IMR-90 (cell line): ENCODE measurements around the gene NCR1. TPM values are rescaled to one million over a fixed set of nuclear protein-coding genes. Genes with fewer than 3 reads are reported as not detected.

Experiments used
- ATAC-seq: fragments of 200-7000 bp; cut with Tn5 transposase; 2 replicates; pipeline ENCODE4 v1.9.1; 2020; ENCODE audit warnings: low read depth, mild to moderate bottlenecking, moderate library complexity
- BruUV-seq: library from RNA; stranded (reverse); fragments of 400-500 nt; replicated peaks from 2 replicates; lab custom pipeline; 2021; lab: Mats Ljungman, UMichigan
- CTCF ChIA-PET: fragments of 300-600 bp; formaldehyde crosslinking; extraction: SDS; loops from one replicate; lab custom pipeline; 2021; ENCODE audit warnings: antibody characterized with exemption; lab: Yijun Ruan, JAX
- POLR2A ChIA-PET: fragments of 300-600 bp; sonication (Branson Sonifier 250); formaldehyde crosslinking; loops from one replicate; lab custom pipeline; 2022; ENCODE audit warnings: antibody characterized with exemption; ENCODE audit not compliant: unreplicated experiment; lab: Charles Lee
- DNase-seq: peaks from one replicate; pipeline ENCODE4 v3.0.0; 2013
- H2AFZ ChIP-seq: replicated peaks from 2 replicates; pipeline ENCODE3; 2013; ENCODE audit warnings: low read length, mild to moderate bottlenecking; ENCODE audit not compliant: poor library complexity
- H2AK5ac ChIP-seq: 2 replicates; pipeline ENCODE4 v1.6.1; 2013; ENCODE audit warnings: low read depth, low read length, inconsistent platforms
- H2AK9ac ChIP-seq: replicated peaks from 2 replicates; pipeline ENCODE3; 2013; ENCODE audit warnings: mild to moderate bottlenecking, low read depth, low read length, moderate library complexity; ENCODE audit not compliant: poor library complexity
- H2BK120ac ChIP-seq: 2 replicates; pipeline ENCODE4 v1.6.1; 2013; ENCODE audit warnings: low read depth, low read length, inconsistent platforms
- H2BK15ac ChIP-seq: 3 replicates; pipeline ENCODE4 v1.6.1; 2013; ENCODE audit warnings: low read depth, low read length, inconsistent platforms
- H2BK20ac ChIP-seq: 2 replicates; pipeline ENCODE4 v1.6.1; 2013; ENCODE audit warnings: low read depth, mild to moderate bottlenecking, inconsistent platforms, low read length, moderate library complexity
- H2BK5ac ChIP-seq: 2 replicates; pipeline ENCODE4 v1.6.1; 2013; ENCODE audit warnings: mild to moderate bottlenecking, low read depth, low read length, inconsistent platforms; ENCODE audit not compliant: poor library complexity, severe bottlenecking
- H3K14ac ChIP-seq: replicated peaks from 2 replicates; pipeline ENCODE4 v1.6.1; 2013; ENCODE audit warnings: low read depth, low read length, inconsistent platforms
- H3K18ac ChIP-seq: 2 replicates; pipeline ENCODE4 v1.6.1; 2013; ENCODE audit warnings: low read depth, low read length, control low read depth
- H3K23ac ChIP-seq: 2 replicates; pipeline ENCODE4 v1.6.1; 2013; ENCODE audit warnings: low read depth, low read length, inconsistent platforms
- H3K27ac ChIP-seq: 2 replicates; pipeline ENCODE4 v1.5.1; 2013; ENCODE audit warnings: mild to moderate bottlenecking, control low read depth, low read length; ENCODE audit not compliant: insufficient read depth
- H3K27me3 ChIP-seq: 2 replicates; pipeline ENCODE4 v1.6.1; 2013; ENCODE audit warnings: low read length; ENCODE audit not compliant: control insufficient read depth, insufficient read depth
- H3K36me3 ChIP-seq: 2 replicates; pipeline ENCODE4 v1.6.1; 2013; ENCODE audit warnings: low read length, mixed read lengths; ENCODE audit not compliant: control insufficient read depth, insufficient read depth
- H3K4ac ChIP-seq: 2 replicates; pipeline ENCODE4 v1.6.1; 2013; ENCODE audit warnings: low read depth, low read length, inconsistent platforms
- H3K4me1 ChIP-seq: 2 replicates; pipeline ENCODE4 v1.6.1; 2013; ENCODE audit warnings: low read length, mixed read lengths; ENCODE audit not compliant: control insufficient read depth, insufficient read depth
- H3K4me2 ChIP-seq: 2 replicates; pipeline ENCODE4 v1.6.1; 2013; ENCODE audit warnings: low read depth, mild to moderate bottlenecking, control low read depth, low read length, moderate library complexity
- H3K4me3 ChIP-seq: 2 replicates; pipeline ENCODE4 v1.5.1; 2013; ENCODE audit warnings: low read depth, mild to moderate bottlenecking, control low read depth, low read length, moderate library complexity; ENCODE audit not compliant: insufficient read depth
- H3K56ac ChIP-seq: 2 replicates; pipeline ENCODE4 v1.6.1; 2013; ENCODE audit warnings: low read length, inconsistent platforms; ENCODE audit not compliant: insufficient read depth; ENCODE audit errors: extremely low read depth
- H3K79me1 ChIP-seq, 2 experiments: 2 replicates each; pipeline ENCODE4 v1.6.1; 2013; ENCODE audit warnings: low read length in 2 of 2, inconsistent platforms in 1 of 2, low read depth in 1 of 2
- H3K9ac ChIP-seq: 2 replicates; pipeline ENCODE4 v1.6.1; 2013; ENCODE audit warnings: low read depth, low read length, control low read depth
- H3K9me1 ChIP-seq: 2 replicates; pipeline ENCODE4 v1.6.1; 2013; ENCODE audit warnings: low read length, inconsistent platforms; ENCODE audit not compliant: insufficient read depth
- H3K9me3 ChIP-seq: 2 replicates; pipeline ENCODE4 v1.6.1; 2013; ENCODE audit warnings: low read length; ENCODE audit not compliant: control insufficient read depth, insufficient read depth
- H4K20me1 ChIP-seq: 2 replicates; pipeline ENCODE4 v1.6.1; 2013; ENCODE audit warnings: low read length, inconsistent platforms; ENCODE audit not compliant: insufficient read depth
- H4K5ac ChIP-seq: 2 replicates; pipeline ENCODE4 v1.6.1; 2013; ENCODE audit warnings: mild to moderate bottlenecking, low read depth, low read length, control low read depth
- H4K8ac ChIP-seq, 2 experiments: 2 replicates each; pipeline ENCODE4 v1.6.1; 2013; ENCODE audit warnings: low read depth in 2 of 2, low read length in 2 of 2, control low read depth in 1 of 2, inconsistent platforms in 1 of 2
- H4K91ac ChIP-seq: 2 replicates; pipeline ENCODE4 v1.6.1; 2013; ENCODE audit warnings: low read depth, low read length, inconsistent platforms; ENCODE audit not compliant: insufficient read depth
- BHLHE40 ChIP-seq: fragments of 150-350 bp; IDR thresholded peaks from 2 replicates; pipeline ENCODE4 v1.6.1; 2016; ENCODE audit warnings: mild to moderate bottlenecking, low read depth, low read length
- CEBPB ChIP-seq: IDR thresholded peaks from 2 replicates; pipeline ENCODE4 v1.6.1; 2012; ENCODE audit warnings: low read depth, low read length, improper control_type of control experiment
- CHD1 ChIP-seq: IDR thresholded peaks from 2 replicates; pipeline ENCODE4 v1.6.1; 2012; ENCODE audit warnings: low read depth, low read length, improper control_type of control experiment
- FOS ChIP-seq: fragments of 150-350 bp; IDR thresholded peaks from 2 replicates; pipeline ENCODE4 v1.6.1; 2016; ENCODE audit warnings: low read depth, low read length
- MAFK ChIP-seq: IDR thresholded peaks from 2 replicates; pipeline ENCODE4 v1.6.1; 2012; ENCODE audit warnings: low read depth, low read length, improper control_type of control experiment
- MAZ ChIP-seq: IDR thresholded peaks from 2 replicates; pipeline ENCODE4 v1.6.1; 2012; ENCODE audit warnings: low read depth, mild to moderate bottlenecking, low read length, improper control_type of control experiment, moderate library complexity, borderline replicate concordance
- MXI1 ChIP-seq: IDR thresholded peaks from 2 replicates; pipeline ENCODE4 v1.6.1; 2012; ENCODE audit warnings: low read depth, mild to moderate bottlenecking, low read length, moderate library complexity, borderline replicate concordance
- NFE2L2 ChIP-seq: fragments of 150-350 bp; IDR thresholded peaks from 2 replicates; pipeline ENCODE4 v1.6.1; 2016; ENCODE audit warnings: low read depth, mild to moderate bottlenecking, low read length
- POLR2A ChIP-seq: IDR thresholded peaks from 2 replicates; pipeline ENCODE4 v1.6.1; 2012; ENCODE audit warnings: mild to moderate bottlenecking, low read depth, low read length
- RAD21 ChIP-seq: IDR thresholded peaks from 2 replicates; pipeline ENCODE4 v1.6.1; 2012; ENCODE audit warnings: low read length, improper control_type of control experiment
- RCOR1 ChIP-seq: IDR thresholded peaks from 2 replicates; pipeline ENCODE4 v1.6.1; 2012; ENCODE audit warnings: mild to moderate bottlenecking, low read length, improper control_type of control experiment; ENCODE audit not compliant: insufficient replicate concordance
- RFX5 ChIP-seq: IDR thresholded peaks from 2 replicates; pipeline ENCODE4 v1.8.0; 2012; ENCODE audit warnings: low read depth, mild to moderate bottlenecking, low read length, moderate library complexity
- SMC3 ChIP-seq: fragments of 150-350 bp; IDR thresholded peaks from 2 replicates; pipeline ENCODE4 v1.6.1; 2016; ENCODE audit warnings: low read depth, mild to moderate bottlenecking, antibody characterized with exemption, low read length, moderate library complexity
- USF2 ChIP-seq: fragments of 150-350 bp; IDR thresholded peaks from 2 replicates; pipeline ENCODE4 v1.6.1; 2017; ENCODE audit warnings: mild to moderate bottlenecking, antibody characterized with exemption, low read length, low read depth
- WGBS, 2 experiments: methylation state at CpG; one replicate each; pipeline versions ENCODE4 v1.1.5 to v1.1.7; 2013; ENCODE audit warnings: missing lambda C conversion rate in 2 of 2; ENCODE audit not compliant: insufficient read length in 1 of 2; ENCODE audit errors: extremely low coverage in 2 of 2; 5-methylcytosine and 5-hydroxymethylcytosine counted together
- dilution Hi-C: fragments of 300-500 bp; cut with HindIII; formaldehyde crosslinking; loops from one replicate; pipeline ENCODE4 v1.14.3; 2018; ENCODE audit warnings: low sequenced_read_pairs; ENCODE audit not compliant: unreplicated experiment
- in situ Hi-C: fragments of 300-500 bp; cut with MboI; formaldehyde crosslinking; loops from 3 replicates; pipeline ENCODE4 v1.14.3; 2019; ENCODE audit warnings: low sequenced_read_pairs, inconsistent platforms, mixed read lengths
- intact Hi-C: fragments of 100-400 bp; cut with micrococcal nuclease; formaldehyde crosslinking; loops from 2 replicates; pipeline ENCODE4 v1.10.0; 2022
- polyA plus RNA-seq, 3 experiments: library from polyadenylated mRNA; depleted of rRNA; stranded (reverse); fragments of >200 nt; gene quantifications; 2 replicates each; pipeline ENCODE4 v1.2.3, GENCODE V29; 2012; ENCODE audit warnings: low replicate concordance in 1 of 3
- total RNA-seq: library from RNA; depleted of rRNA; stranded (reverse); fragments of >200 nt; gene quantifications from 2 replicates; pipeline ENCODE4 v1.2.3, GENCODE V29; 2012
- TF ChIP-seq, protein P1 (sequence below): fragments of 150-350 bp; IDR thresholded peaks from 2 replicates; pipeline ENCODE4 v1.6.1; 2016; ENCODE audit warnings: low read depth, mild to moderate bottlenecking, low read length, moderate library complexity, borderline replicate concordance
- TF ChIP-seq, protein P2 (sequence below): conservative IDR thresholded peaks from 2 replicates; pipeline ENCODE4 v1.5.1; 2012; ENCODE audit warnings: mild to moderate bottlenecking, low read depth, low read length, improper control_type of control experiment

Gene NCR1
- total and polyA plus RNA-seq, 2 of the 4 experiments (the other 2 are of a cell fraction) = not detected

GRCh38 chr19:54893406-54893805 lies 12.5 kb upstream of the NCR1 start:
- ChIA-PET POLR2A (no interaction called here), CTCF (no interaction called here)
- no peaks in the 10 kb centered on the region for H3K27me3 ChIP-seq
- no peak overlapping the region for H3K18ac ChIP-seq
- H2AK9ac ChIP-seq = no peak overlapping the region
- H4K20me1 ChIP-seq = no peaks in the 10 kb centered on the region
- H3K36me3 ChIP-seq = no peaks in the 10 kb centered on the region
- H3K9me1 ChIP-seq = no peaks in the 10 kb centered on the region
- no peak overlapping the region for H2AK5ac ChIP-seq
- dilution Hi-C loops (no loop called here), in situ Hi-C loops (no loop called here), intact Hi-C loops (no loop called here)
- no peak overlapping the region for H3K14ac ChIP-seq
- no peak overlapping the region for H4K91ac ChIP-seq
- no peaks in the 10 kb centered on the region for H3K79me1 ChIP-seq
- no peak overlapping the region for H2BK5ac ChIP-seq
- H4K8ac ChIP-seq = no peak overlapping the region
- no peak overlapping the region for H3K27ac ChIP-seq
- WGBS, 2 experiments = 0% methylated on average over 2 of the region's 7 CpGs; no CpG with 5 or more reads in 1 of the 2 experiments
- H3K4me3 ChIP-seq = no peak overlapping the region
- H3K9ac ChIP-seq = no peak overlapping the region
- H3K4me1 ChIP-seq = no peaks in the 10 kb centered on the region
- H3K23ac ChIP-seq = no peak overlapping the region
- no peak overlapping the region for H2BK20ac ChIP-seq
- H3K4ac ChIP-seq = no peak overlapping the region
- DNase-seq (no peak), ATAC-seq (no peak)
- H2AFZ ChIP-seq = no peak overlapping the region
- H4K5ac ChIP-seq = no peak overlapping the region
- no peak overlapping the region for H2BK15ac ChIP-seq
- no peak overlapping the region for H3K4me2 ChIP-seq
- TF ChIP-seq BHLHE40 (no peak), SMC3 (no peak), MXI1 (no peak), FOS (no peak), NFE2L2 (no peak), POLR2A (no peak), RAD21 (no peak), CHD1 (no peak), MAZ (no peak), USF2 (no peak), RFX5 (no peak), RCOR1 (no peak), MAFK (no peak), CEBPB (no peak)
- TF ChIP-seq, protein P1, sequence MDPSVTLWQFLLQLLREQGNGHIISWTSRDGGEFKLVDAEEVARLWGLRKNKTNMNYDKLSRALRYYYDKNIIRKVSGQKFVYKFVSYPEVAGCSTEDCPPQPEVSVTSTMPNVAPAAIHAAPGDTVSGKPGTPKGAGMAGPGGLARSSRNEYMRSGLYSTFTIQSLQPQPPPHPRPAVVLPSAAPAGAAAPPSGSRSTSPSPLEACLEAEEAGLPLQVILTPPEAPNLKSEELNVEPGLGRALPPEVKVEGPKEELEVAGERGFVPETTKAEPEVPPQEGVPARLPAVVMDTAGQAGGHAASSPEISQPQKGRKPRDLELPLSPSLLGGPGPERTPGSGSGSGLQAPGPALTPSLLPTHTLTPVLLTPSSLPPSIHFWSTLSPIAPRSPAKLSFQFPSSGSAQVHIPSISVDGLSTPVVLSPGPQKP = no peak
- TF ChIP-seq, protein P2, sequence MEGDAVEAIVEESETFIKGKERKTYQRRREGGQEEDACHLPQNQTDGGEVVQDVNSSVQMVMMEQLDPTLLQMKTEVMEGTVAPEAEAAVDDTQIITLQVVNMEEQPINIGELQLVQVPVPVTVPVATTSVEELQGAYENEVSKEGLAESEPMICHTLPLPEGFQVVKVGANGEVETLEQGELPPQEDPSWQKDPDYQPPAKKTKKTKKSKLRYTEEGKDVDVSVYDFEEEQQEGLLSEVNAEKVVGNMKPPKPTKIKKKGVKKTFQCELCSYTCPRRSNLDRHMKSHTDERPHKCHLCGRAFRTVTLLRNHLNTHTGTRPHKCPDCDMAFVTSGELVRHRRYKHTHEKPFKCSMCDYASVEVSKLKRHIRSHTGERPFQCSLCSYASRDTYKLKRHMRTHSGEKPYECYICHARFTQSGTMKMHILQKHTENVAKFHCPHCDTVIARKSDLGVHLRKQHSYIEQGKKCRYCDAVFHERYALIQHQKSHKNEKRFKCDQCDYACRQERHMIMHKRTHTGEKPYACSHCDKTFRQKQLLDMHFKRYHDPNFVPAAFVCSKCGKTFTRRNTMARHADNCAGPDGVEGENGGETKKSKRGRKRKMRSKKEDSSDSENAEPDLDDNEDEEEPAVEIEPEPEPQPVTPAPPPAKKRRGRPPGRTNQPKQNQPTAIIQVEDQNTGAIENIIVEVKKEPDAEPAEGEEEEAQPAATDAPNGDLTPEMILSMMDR = no peak
- H3K9me3 ChIP-seq = peaks cover 12% of the 10 kb centered on the region
- BruUV-seq = no TSS peak
- H3K56ac ChIP-seq = no peak overlapping the region
- no peak overlapping the region for H2BK120ac ChIP-seq
